Fibroblast of the aortic adventitia (primary cell): Measurements from ENCODE around the gene PPARG. TPM values are rescaled to one million over a fixed set of nuclear protein-coding genes. Genes with fewer than 3 reads are reported as not detected.
"Not testable (repeated sequence)": the region's sequence is repeated elsewhere in the genome, so short reads cannot be mapped to it uniquely, and the experiment has no call there.

Experiments
- DNase-seq: peaks from one replicate; pipeline ENCODE4 v3.0.0-alpha.2; 2010; ENCODE audit warnings: low read depth
- H3K4me3 ChIP-seq: 2 replicates; pipeline ENCODE4 v1.5.1; 2011; ENCODE audit warnings: low read depth, mild to moderate bottlenecking, control low read depth, low read length, moderate library complexity
- total RNA-seq: library from RNA; depleted of rRNA; stranded (reverse); fragments of >200 nt; gene quantifications from 2 replicates; pipeline ENCODE4 v1.2.3, GENCODE V29; 2012; ENCODE audit warnings: low replicate concordance
- TF ChIP-seq, protein P1 (sequence below): IDR thresholded peaks from 2 replicates; pipeline ENCODE4 v1.5.1; 2011; ENCODE audit warnings: mild to moderate bottlenecking, low read length, control low read depth, inconsistent platforms; ENCODE audit not compliant: insufficient read depth

Gene PPARG
- total RNA-seq, 1 donor, result 39.4 TPM

DNA sequence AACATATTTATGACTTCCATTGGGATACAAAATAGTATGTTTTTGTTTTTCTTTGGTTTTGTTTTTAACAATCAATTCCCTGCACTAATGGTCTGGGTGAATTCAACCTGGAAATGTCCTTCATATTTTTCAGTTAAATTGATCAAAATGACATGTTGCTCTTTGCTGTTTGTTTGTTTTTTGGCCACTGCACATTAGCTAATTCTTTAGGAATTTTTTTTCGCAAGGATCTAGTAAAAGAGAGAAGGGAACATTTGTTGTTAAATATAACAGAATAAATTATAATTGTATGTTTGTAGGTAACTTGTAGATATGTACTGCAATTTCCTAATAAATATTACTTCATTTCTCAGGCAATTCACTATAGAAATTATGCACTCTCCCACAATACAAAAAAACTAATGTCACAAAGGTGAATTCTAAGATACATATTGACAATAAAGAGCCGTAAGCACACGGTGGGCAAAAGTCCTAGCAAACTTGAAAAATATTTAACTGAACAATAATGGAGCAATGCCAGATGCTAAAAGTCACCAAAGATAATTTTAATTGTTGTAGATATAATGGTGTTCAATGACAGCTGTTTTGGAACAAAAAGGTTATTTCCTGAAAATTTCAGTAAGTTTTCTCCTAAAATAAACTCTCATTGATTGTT is 21.4 kb upstream of the PPARG start:
- TF ChIP-seq, protein P1, sequence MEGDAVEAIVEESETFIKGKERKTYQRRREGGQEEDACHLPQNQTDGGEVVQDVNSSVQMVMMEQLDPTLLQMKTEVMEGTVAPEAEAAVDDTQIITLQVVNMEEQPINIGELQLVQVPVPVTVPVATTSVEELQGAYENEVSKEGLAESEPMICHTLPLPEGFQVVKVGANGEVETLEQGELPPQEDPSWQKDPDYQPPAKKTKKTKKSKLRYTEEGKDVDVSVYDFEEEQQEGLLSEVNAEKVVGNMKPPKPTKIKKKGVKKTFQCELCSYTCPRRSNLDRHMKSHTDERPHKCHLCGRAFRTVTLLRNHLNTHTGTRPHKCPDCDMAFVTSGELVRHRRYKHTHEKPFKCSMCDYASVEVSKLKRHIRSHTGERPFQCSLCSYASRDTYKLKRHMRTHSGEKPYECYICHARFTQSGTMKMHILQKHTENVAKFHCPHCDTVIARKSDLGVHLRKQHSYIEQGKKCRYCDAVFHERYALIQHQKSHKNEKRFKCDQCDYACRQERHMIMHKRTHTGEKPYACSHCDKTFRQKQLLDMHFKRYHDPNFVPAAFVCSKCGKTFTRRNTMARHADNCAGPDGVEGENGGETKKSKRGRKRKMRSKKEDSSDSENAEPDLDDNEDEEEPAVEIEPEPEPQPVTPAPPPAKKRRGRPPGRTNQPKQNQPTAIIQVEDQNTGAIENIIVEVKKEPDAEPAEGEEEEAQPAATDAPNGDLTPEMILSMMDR, result no peak
- no peak for DNase-seq
- no peak overlapping the region for H3K4me3 ChIP-seq

GRCh38 chr3:12268049-12268735 is 20.7 kb upstream of the PPARG start:
- TF ChIP-seq, protein P1, result no peak
- no peak overlapping the region for H3K4me3 ChIP-seq
- DNase-seq, result no peak

- TF ChIP-seq, protein P1, result no peak
- DNase-seq, result no peak
- H3K4me3 ChIP-seq, result no peak overlapping the region
Measured at GRCh38 chr3:12270976-12271375, 17.9 kb upstream of the PPARG start.

- DNase-seq, result no peak
- TF ChIP-seq, protein P1, result no peak
- H3K4me3 ChIP-seq, result no peak overlapping the region
Measured at GRCh38 chr3:12273045-12273695, 15.7 kb upstream of the PPARG start.

DNA sequence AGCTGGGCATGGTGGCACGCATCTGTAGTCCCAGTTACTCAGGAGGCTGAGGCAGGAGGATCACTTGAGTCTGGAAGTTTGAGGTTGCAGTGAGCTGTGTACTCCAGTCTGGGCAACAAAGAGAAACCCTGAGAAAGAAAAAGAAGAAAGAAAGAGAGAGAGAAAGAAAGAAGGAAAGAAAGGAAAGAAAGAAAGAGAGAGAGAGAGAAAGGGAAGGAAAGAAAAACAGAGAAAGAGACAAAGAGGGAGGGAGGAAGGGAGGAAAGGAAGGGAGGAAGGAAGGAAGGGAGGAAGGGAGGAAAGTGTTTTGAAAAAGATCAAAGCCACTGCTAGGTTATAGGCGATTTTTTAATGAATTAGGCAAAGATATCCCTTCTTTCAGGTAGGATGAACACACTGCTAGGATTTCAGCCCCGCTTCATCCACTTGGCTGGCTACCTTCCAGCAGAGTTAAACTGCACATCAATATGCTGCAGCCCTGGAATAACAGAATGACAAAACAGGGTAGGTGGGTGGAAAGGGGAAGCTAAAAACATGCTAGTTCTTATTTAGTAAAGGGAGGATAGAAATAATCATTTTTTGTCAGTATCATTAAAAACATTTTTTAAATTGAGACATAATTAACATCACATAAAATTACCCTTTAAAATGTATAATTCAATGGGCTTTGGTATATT is 12.8 kb upstream of the PPARG start:
- no peak overlapping the region for H3K4me3 ChIP-seq
- DNase-seq, result no peak
- TF ChIP-seq, protein P1, result no peak

- H3K4me3 ChIP-seq, DNase-seq: not testable (repeated sequence)
Measured at GRCh38 chr3:12276827-12277226, 12.0 kb upstream of the PPARG start.

DNA sequence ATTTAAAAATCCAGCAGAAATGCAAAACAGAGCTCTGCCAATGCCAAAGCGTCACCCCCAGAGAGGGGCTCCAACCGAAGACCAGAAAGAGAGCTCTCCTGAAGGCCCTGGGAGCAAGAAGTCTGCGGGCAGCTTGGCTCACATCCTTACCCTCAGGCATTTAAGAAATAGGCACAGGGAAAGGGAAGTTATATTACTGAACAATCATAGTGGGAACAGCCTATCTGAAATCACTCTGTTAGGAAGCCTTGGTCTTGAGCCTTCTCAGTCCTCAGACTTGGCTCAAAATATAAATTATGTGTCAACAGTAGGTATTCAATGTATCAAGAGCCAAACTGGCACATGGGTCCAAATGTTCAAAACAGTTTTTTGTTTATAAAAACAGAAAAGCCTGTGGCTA is 10.3 kb upstream of the PPARG start:
- no peak for DNase-seq
- TF ChIP-seq, protein P1, result no peak
- no peak overlapping the region for H3K4me3 ChIP-seq
